Measurements from ENCODE around the gene RBKS.

- TF ChIP-seq, protein P1, sequence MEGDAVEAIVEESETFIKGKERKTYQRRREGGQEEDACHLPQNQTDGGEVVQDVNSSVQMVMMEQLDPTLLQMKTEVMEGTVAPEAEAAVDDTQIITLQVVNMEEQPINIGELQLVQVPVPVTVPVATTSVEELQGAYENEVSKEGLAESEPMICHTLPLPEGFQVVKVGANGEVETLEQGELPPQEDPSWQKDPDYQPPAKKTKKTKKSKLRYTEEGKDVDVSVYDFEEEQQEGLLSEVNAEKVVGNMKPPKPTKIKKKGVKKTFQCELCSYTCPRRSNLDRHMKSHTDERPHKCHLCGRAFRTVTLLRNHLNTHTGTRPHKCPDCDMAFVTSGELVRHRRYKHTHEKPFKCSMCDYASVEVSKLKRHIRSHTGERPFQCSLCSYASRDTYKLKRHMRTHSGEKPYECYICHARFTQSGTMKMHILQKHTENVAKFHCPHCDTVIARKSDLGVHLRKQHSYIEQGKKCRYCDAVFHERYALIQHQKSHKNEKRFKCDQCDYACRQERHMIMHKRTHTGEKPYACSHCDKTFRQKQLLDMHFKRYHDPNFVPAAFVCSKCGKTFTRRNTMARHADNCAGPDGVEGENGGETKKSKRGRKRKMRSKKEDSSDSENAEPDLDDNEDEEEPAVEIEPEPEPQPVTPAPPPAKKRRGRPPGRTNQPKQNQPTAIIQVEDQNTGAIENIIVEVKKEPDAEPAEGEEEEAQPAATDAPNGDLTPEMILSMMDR (IDR thresholded peaks at IDR 0.05; ENCODE audit: low read depth, low read length) = no peak
- no peak for TF ChIP-seq EZH2phosphoT487 (IDR thresholded peaks at IDR 0.05; ENCODE audit: low read depth)
Observed at GRCh38 chr2:27878825-27879224, 11.4 kb downstream of the RBKS start.
